NOMO-1 (cell line): ENCODE data around the gene KCNQ1.

ENCODE experiments used
- DNase-seq, 2 experiments: peaks; one replicate each; lab custom pipeline; 2025; ENCODE audit not compliant: unreplicated experiment in 2 of 2; lab: John Stamatoyannopoulos, UW

KCNQ1 gene

GRCh38 chr11:2837651-2838050 lies 392.8 kb downstream of the KCNQ1 start:
- DNase-seq: no peak

- no peak for DNase-seq
Measured at GRCh38 chr11:2838091-2838490, 393.3 kb downstream of the KCNQ1 start.

GRCh38 chr11:2838676-2839294 lies 394.0 kb downstream of the KCNQ1 start:
- no peak for DNase-seq

- DNase-seq: no peak
Measured at GRCh38 chr11:2839395-2839943, 394.7 kb downstream of the KCNQ1 start.

GRCh38 chr11:2841411-2842190 lies 396.8 kb downstream of the KCNQ1 start:
- no peak for DNase-seq

GRCh38 chr11:2842876-2843275 lies 398.1 kb downstream of the KCNQ1 start:
- DNase-seq: no peak

GRCh38 chr11:2843551-2843950 lies 398.7 kb downstream of the KCNQ1 start:
- no peak for DNase-seq

GRCh38 chr11:2844116-2844842 lies 399.5 kb downstream of the KCNQ1 start:
- DNase-seq: no peak

- DNase-seq: no peak
Measured at GRCh38 chr11:2844996-2845395, 400.2 kb downstream of the KCNQ1 start.

- no peak for DNase-seq
Measured at GRCh38 chr11:2846056-2846455, 401.2 kb downstream of the KCNQ1 start.

GRCh38 chr11:2846470-2846869 lies 401.7 kb downstream of the KCNQ1 start:
- no peak for DNase-seq

GRCh38 chr11:2847561-2847960 lies 402.8 kb downstream of the KCNQ1 start:
- DNase-seq: no peak

- no peak for DNase-seq
Measured at GRCh38 chr11:2848497-2848896, 403.7 kb downstream of the KCNQ1 start.

- no peak for DNase-seq
Measured at GRCh38 chr11:2849994-2850770, 405.4 kb downstream of the KCNQ1 start.

- no peak for DNase-seq
Measured at GRCh38 chr11:2853401-2853800, 408.6 kb downstream of the KCNQ1 start.

GRCh38 chr11:2853997-2854560 lies 409.3 kb downstream of the KCNQ1 start:
- DNase-seq: no peak

- DNase-seq: no peak
Measured at GRCh38 chr11:2855162-2855561, 410.4 kb downstream of the KCNQ1 start.

- DNase-seq: no peak
Measured at GRCh38 chr11:2857276-2857675, 412.5 kb downstream of the KCNQ1 start.

- DNase-seq: no peak
Measured at GRCh38 chr11:2857918-2858317, 413.1 kb downstream of the KCNQ1 start.

GRCh38 chr11:2858995-2859698 lies 414.3 kb downstream of the KCNQ1 start:
- no peak for DNase-seq
